HFFc6 (cell line): Measurements from ENCODE around the gene LIMS1. TPM values are rescaled to one million over a fixed set of nuclear protein-coding genes. Genes with fewer than 3 reads are reported as not detected.
A peak's percentile ranks its signal among the peaks of the same experiment; 100 is the strongest.

Source experiments
- DNase-seq: peaks from one replicate; pipeline ENCODE4 v3.0.0-alpha.2; 2018
- H3K27ac Mint-ChIP-seq: 2 replicates; pipeline ENCODE4 v1.8.0; 2020; ENCODE audit warnings: mild to moderate bottlenecking, mixed read lengths
- H3K27me3 Mint-ChIP-seq: 2 replicates; pipeline ENCODE4 v1.8.0; 2021; ENCODE audit warnings: mild to moderate bottlenecking, moderate library complexity, mixed read lengths; ENCODE audit not compliant: insufficient read depth
- H3K36me3 Mint-ChIP-seq: 2 replicates; pipeline ENCODE4 v1.8.0; 2021; ENCODE audit warnings: low read depth, mixed read lengths
- H3K4me1 Mint-ChIP-seq: 2 replicates; pipeline ENCODE4 v1.8.0; 2020; ENCODE audit warnings: low read depth, mixed read lengths
- H3K4me3 Mint-ChIP-seq: 2 replicates; pipeline ENCODE4 v1.8.0; 2020; ENCODE audit warnings: mild to moderate bottlenecking, moderate library complexity, mixed read lengths
- H3K9me3 Mint-ChIP-seq: 2 replicates; pipeline ENCODE4 v1.8.0; 2020; ENCODE audit warnings: mild to moderate bottlenecking, mixed read lengths
- CTCF ChIP-seq: fragments of 200-600 bp; sonication (generic); IDR thresholded peaks from 2 replicates; pipeline ENCODE4 v1.5.0; 2021; ENCODE audit warnings: antibody characterized with exemption, mild to moderate bottlenecking
- total RNA-seq, 6 experiments: library from RNA; stranded (reverse); fragmentation: NEBNext Ultra II Directional; extraction: Animal tissue kit (Norgen Biotek cat#: 25700); gene quantifications; 2 replicates in 1 of 6; 3 replicates in 5 of 6; pipeline ENCODE4 v1.2.3, GENCODE V29; 2021

The LIMS1 gene
- total RNA-seq, 6 experiments from 2014 or later, result 57.0 to 58.7 (median 57.8) TPM

- no peaks in the 10 kb centered on the region; the same call in 1 of the 2 replicates for H3K27me3 Mint-ChIP-seq
- H3K36me3 Mint-ChIP-seq, result no peaks in the 10 kb centered on the region
- no peak overlapping the region for H3K27ac Mint-ChIP-seq
- DNase-seq, result no peak
- no peak overlapping the region for H3K4me3 Mint-ChIP-seq
- TF ChIP-seq CTCF, result no peak
- no peaks in the 10 kb centered on the region for H3K9me3 Mint-ChIP-seq
- peaks cover 78% of the 10 kb centered on the region for H3K4me1 Mint-ChIP-seq
These were observed 80.4 kb downstream of the LIMS1 start for GRCh38 chr2:108614659-108615058.

GRCh38 chr2:108615480-108616090 is 81.3 kb downstream of the LIMS1 start:
- no peak for TF ChIP-seq CTCF
- H3K4me1 Mint-ChIP-seq, result peaks cover 88% of the 10 kb centered on the region
- no peaks in the 10 kb centered on the region for H3K9me3 Mint-ChIP-seq
- no peak overlapping the region for H3K4me3 Mint-ChIP-seq
- H3K27ac Mint-ChIP-seq, result peak overlapping the region; percentile 7; the same call in 1 of the 2 replicates
- no peaks in the 10 kb centered on the region; the same call in 1 of the 2 replicates for H3K27me3 Mint-ChIP-seq
- DNase-seq, result no peak
- no peaks in the 10 kb centered on the region for H3K36me3 Mint-ChIP-seq

- Mint-ChIP-seq H3K27ac (peak overlapping the region; percentile 68), H3K4me3 (no peak overlapping the region; the same call in 1 of the 2 replicates)
These were observed 82.0 kb downstream of the LIMS1 start for GRCh38 chr2:108616318-108616717.

GRCh38 chr2:108616751-108617161 is 82.5 kb downstream of the LIMS1 start:
- Mint-ChIP-seq H3K4me3 (no peak overlapping the region), H3K4me1 (peaks cover 99% of the 10 kb centered on the region), H3K27ac (peak overlapping the region; percentile 68), H3K27me3 (no peaks in the 10 kb centered on the region; the same call in 1 of the 2 replicates), H3K36me3 (no peaks in the 10 kb centered on the region), H3K9me3 (no peaks in the 10 kb centered on the region)
- peak; percentile 60 for DNase-seq
- TF ChIP-seq CTCF, result no peak

More at GRCh38 chr2:108616318-108616717, 82.0 kb downstream of the LIMS1 start:
- H3K36me3 Mint-ChIP-seq, result no peaks in the 10 kb centered on the region
- DNase-seq, result no peak
- TF ChIP-seq CTCF, result no peak
- H3K9me3 Mint-ChIP-seq, result no peaks in the 10 kb centered on the region
- peaks cover 95% of the 10 kb centered on the region for H3K4me1 Mint-ChIP-seq
- H3K27me3 Mint-ChIP-seq, result no peaks in the 10 kb centered on the region; the same call in 1 of the 2 replicates

GRCh38 chr2:108617617-108618016 is 83.3 kb downstream of the LIMS1 start:
- Mint-ChIP-seq H3K4me3 (no peak overlapping the region), H3K27ac (peak overlapping the region; percentile 68), H3K4me1 (peaks cover 93% of the 10 kb centered on the region), H3K27me3 (no peaks in the 10 kb centered on the region; the same call in 1 of the 2 replicates), H3K36me3 (no peaks in the 10 kb centered on the region), H3K9me3 (no peaks in the 10 kb centered on the region)
- no peak for DNase-seq
- no peak for TF ChIP-seq CTCF
